A549 treated with AZD9567 at 1 μM for 4 hours (cell line): ENCODE results near the gene WNK1. TPM values are rescaled to one million over a fixed set of nuclear protein-coding genes. Genes with fewer than 3 reads are reported as not detected.

Source experiments
- total RNA-seq: library from RNA; stranded (reverse); fragments of 200-300 nt; extraction: Qiagen RNA extraction; gene quantifications from 5 replicates; pipeline ENCODE4 v1.2.3, GENCODE V29; 2022; ENCODE audit not compliant: insufficient read depth

Gene WNK1
- 78.9 to 102 TPM (median 92.7 TPM) in 5 replicates for total RNA-seq

DNA sequence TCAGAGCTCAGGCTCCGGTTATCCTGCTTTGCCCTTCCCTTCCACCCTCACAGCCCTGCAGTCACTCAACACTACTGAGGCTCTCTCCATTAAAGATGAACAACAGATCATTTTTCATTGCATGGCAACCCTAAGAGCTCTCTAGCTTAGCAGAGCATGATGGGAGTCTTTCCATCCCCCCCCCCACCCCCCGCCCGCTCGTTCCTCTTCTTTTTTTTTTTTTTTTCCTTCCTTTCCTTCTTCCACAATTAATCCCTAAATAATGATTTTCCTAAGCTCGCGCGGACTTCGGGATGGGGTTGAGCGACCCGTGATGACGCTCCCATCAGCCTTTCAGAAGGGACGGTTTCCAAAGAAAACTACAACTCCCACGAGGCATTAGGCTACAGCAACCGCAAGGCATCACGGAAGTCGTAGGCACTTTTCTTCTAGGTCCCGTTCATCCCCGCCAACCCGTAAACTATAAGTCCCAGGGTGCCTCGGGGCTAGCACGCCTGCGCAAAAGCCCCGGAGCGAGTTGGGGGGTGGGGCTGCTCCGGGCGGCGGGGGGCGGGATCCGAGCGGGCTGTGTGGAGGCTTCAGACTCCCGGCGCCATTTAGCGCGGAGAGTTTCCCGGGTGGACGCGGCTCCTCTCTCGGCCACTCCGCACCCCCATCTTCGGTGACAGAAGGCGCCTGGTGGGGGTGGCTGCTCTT lies at the start of gene WNK1:
TSS of gene WNK1 (plus strand) at position 581 of the 696 bp plus-strand sequence. CDS start 987 bp downstream, outside the sequence.

DNA sequence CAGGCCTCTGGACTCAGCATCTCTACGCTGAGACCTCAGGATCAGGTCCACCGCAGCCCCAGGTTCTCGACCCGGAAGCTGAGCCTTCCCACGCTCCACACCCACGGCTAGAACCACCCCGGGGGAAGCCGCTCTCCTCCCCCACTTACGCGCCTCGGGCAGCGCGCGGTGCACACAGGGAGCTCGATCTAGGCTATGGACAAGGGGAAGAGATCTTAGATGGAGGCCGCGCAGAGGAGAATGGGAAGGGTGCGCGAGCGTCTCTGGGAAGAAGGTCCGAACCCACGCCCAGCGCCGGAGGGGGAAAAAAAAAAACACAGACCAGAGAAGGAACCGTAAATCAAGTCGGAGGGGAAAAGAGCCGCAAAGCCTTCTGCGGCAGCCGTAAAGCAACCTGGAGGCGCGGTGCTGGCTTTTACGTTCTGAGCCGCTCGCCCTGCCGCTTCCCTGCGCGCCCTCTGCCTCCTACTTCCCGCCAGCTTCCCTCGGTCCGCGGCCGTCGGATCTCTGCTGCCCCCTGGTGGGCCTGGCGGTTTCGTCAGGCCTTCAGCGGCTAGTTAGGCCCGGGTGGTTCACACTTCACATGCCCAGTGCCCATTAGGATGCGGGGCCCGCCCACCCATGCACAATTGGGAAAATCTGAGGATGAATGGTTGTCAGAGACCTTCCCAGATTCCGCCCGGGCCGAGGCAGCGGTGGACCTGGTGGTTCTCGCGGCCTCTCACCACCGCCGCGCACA lies 197.2 kb downstream of the WNK1 start, which contains the start of gene RAD52:
TSS of gene RAD52 (minus strand) at position 242 of the 739 bp plus-strand sequence. CDS start 16,636 bp downstream, outside the sequence.

Other genes starting within 250 kb of the WNK1 start
- 0.28 to 0.69 TPM (median 0.43 TPM) in 4 of 5 replicates, not detected in the other for gene NINJ2, start 89.1 kb upstream of the WNK1 start, total RNA-seq
- 9.0 to 17.2 TPM (median 9.8 TPM) in 5 replicates for gene RAD52, start 197.1 kb downstream of the WNK1 start, total RNA-seq
- 12.5 to 15.0 TPM (median 14.1 TPM) in 5 replicates for gene ERC1, start 238.6 kb downstream of the WNK1 start, total RNA-seq